OCI-LY3 (cell line): ENCODE data around the gene TMEM169.

Experiments
- H2AFZ ChIP-seq: fragments of 200-600, 300-600 bp; shearing (Covaris generic); 2 replicates; pipeline ENCODE4 v1.6.0; 2014; ENCODE audit warnings: antibody characterized with exemption, low read depth, low read length
- H3K27ac ChIP-seq: fragments of 200-600, 300-600 bp; sonication (generic); 2 replicates; pipeline ENCODE4 v1.5.1; 2014; ENCODE audit warnings: mild to moderate bottlenecking, low read length, moderate library complexity, mixed read lengths
- H3K27me3 ChIP-seq: fragments of 200-600, 300-600 bp; sonication (generic); 2 replicates; pipeline ENCODE4 v1.6.1; 2014; ENCODE audit warnings: low read depth, low read length, mixed read lengths
- H3K36me3 ChIP-seq: fragments of 200-600, 300-600 bp; sonication (generic); replicated peaks from 2 replicates; pipeline ENCODE3; 2014; ENCODE audit warnings: low read depth, low read length, mixed read lengths
- H3K4me1 ChIP-seq: fragments of 300-600, 200-600 bp; sonication (generic); 2 replicates; pipeline ENCODE4 v1.6.1; 2014; ENCODE audit warnings: low read length, mixed read lengths
- H3K4me2 ChIP-seq: fragments of 200-600, 300-600 bp; sonication (generic); 2 replicates; pipeline ENCODE4 v1.6.1; 2014; ENCODE audit warnings: low read length, mixed read lengths
- H3K4me3 ChIP-seq: fragments of 300-600, 200-600 bp; sonication (generic); 2 replicates; pipeline ENCODE4 v1.5.1; 2014; ENCODE audit warnings: antibody characterized with exemption, mild to moderate bottlenecking, low read length, moderate library complexity
- H3K79me2 ChIP-seq: fragments of 300-600, 200-600 bp; shearing (Covaris generic); 2 replicates; pipeline ENCODE4 v1.6.1; 2014; ENCODE audit warnings: mild to moderate bottlenecking, low read length, mixed read lengths
- H3K9ac ChIP-seq: fragments of 300-600, 200-600 bp; shearing (Covaris generic); 2 replicates; pipeline ENCODE4 v1.6.0; 2014; ENCODE audit warnings: mild to moderate bottlenecking, low read length, moderate library complexity
- H3K9me3 ChIP-seq: fragments of 200-600, 300-600 bp; shearing (Covaris generic); 2 replicates; pipeline ENCODE4 v1.6.1; 2014; ENCODE audit warnings: low read length, mixed read lengths; ENCODE audit not compliant: insufficient read depth
- H4K20me1 ChIP-seq: fragments of 200-600, 300-600 bp; sonication (generic); 2 replicates; pipeline ENCODE4 v1.6.1; 2016; ENCODE audit warnings: low read length, mixed read lengths; ENCODE audit not compliant: insufficient read depth
- CTCF ChIP-seq: fragments of 200-600, 300-600 bp; sonication (generic); IDR thresholded peaks from 2 replicates; pipeline ENCODE4 v1.5.1; 2014; ENCODE audit warnings: antibody characterized with exemption, low read length, low read depth
- EZH2phosphoT487 ChIP-seq: fragments of 200-600 bp; shearing (Covaris generic); IDR thresholded peaks from 2 replicates; pipeline ENCODE4 v1.6.1; 2018; ENCODE audit warnings: antibody characterized with exemption, mixed run types, low read depth

TMEM169 gene

DNA sequence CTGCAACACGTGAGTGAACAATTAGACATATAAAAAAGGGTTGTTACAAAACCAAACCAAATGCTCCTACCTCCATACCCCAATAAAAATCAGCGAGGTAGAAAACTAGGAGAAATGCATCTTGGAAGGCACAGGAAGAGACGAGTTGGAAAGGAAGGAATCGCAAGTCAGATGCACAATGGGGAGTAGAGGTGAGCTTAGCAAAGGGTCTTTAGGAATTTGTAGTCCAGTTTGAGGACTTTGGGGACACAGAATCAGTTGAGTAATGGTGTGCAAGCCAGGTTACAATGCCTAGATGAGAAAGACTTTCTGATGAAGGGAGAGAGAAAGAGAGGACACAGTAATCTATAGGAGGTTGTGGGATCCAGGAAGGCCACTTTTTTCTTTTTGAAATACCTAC is 63.1 kb downstream of the TMEM169 start:
- no peak for TF ChIP-seq EZH2phosphoT487
- no peak for TF ChIP-seq CTCF
- Histone ChIP-seq H3K27ac (no peak overlapping the region; the same call in 1 of the 2 replicates), H3K4me2 (no peak overlapping the region), H2AFZ (no peak overlapping the region), H3K4me3 (no peak overlapping the region), H4K20me1 (no peaks in the 10 kb centered on the region), H3K9ac (no peak overlapping the region), H3K79me2 (peaks cover 63% of the 10 kb centered on the region), H3K9me3 (no peaks in the 10 kb centered on the region), H3K36me3 (peaks cover 63% of the 10 kb centered on the region), H3K4me1 (peaks cover 28% of the 10 kb centered on the region), H3K27me3 (no peaks in the 10 kb centered on the region)

DNA sequence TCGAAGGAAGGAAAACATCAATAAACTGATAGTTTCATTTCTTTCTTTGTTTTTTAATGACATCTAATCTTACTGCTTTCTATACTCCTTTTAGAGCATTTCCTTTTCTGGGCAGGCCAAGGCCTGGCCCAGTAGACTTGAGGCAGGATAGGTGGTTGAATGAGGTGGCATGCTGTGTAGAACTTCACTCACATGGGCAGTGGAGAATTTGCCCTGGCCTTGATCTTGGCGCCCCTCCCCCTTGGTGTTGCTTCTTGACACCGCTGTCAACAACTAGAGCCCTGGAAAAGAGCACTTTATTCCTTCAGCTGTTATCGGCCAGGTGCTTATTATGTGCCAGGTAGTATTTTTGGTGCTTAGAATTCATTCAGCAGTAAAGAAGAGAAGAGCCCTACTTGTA is 64.9 kb downstream of the TMEM169 start:
- H3K4me2 ChIP-seq: no peak overlapping the region
- no peak overlapping the region for H3K9ac ChIP-seq
- H3K79me2 ChIP-seq: peaks cover 68% of the 10 kb centered on the region
- H3K27ac ChIP-seq: no peak overlapping the region
- H2AFZ ChIP-seq: no peak overlapping the region
- H3K36me3 ChIP-seq: peaks cover 65% of the 10 kb centered on the region
- no peaks in the 10 kb centered on the region for H4K20me1 ChIP-seq
- H3K27me3 ChIP-seq: no peaks in the 10 kb centered on the region
- TF ChIP-seq CTCF (no peak), EZH2phosphoT487 (no peak)
- peaks cover 19% of the 10 kb centered on the region for H3K4me1 ChIP-seq
- H3K4me3 ChIP-seq: no peak overlapping the region
- no peaks in the 10 kb centered on the region for H3K9me3 ChIP-seq

DNA sequence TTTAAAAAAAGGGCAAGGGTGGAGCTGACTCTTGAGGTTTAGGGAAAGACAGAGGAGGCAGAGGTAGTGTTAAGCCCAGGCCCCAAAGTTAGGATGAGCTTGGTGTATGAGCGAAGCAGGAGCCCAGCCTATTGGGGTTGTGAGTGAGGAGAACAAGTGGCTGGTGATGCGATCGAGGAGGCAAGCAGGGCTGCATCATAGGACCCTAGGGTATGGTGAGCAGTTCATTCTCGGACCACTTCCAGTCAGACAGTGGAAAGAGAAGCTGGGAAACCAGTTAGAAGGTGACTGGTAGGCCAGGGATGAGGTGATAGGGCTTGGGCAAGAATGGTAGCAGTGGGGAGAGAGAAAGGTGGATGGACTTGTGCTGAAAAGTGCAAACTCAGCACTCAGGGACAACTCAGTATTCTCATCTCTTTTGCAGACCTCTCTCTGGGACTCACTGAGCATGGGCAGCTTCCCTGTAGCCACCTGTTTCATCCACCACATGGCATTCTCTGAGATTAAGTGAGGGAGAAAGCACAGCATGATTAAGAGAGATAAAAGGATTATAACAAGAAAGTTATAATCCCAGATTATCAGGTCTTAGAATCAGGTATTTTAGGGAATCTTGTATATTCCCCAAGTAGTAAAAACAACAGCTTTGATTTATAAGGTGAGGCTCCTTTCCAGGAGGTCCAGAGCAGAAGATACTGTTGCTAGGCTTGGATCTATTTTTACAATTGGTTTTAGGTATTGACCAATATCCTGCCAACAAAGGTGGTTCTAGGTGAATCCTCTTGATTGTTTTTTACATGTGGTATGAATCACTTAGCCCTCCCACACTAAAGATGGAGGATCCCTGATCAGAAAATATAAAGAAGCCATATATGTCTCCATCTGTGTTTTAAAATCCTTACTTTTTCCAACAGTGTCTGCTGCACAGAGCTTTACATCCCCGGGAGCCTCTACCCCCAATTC is 65.7 kb downstream of the TMEM169 start:
- TF ChIP-seq EZH2phosphoT487 (no peak), CTCF (no peak)
- H3K4me2 ChIP-seq: no peak overlapping the region
- H3K27ac ChIP-seq: no peak overlapping the region
- H3K27me3 ChIP-seq: no peaks in the 10 kb centered on the region
- H3K9ac ChIP-seq: no peak overlapping the region
- H3K4me1 ChIP-seq: peaks cover 11% of the 10 kb centered on the region
- H3K79me2 ChIP-seq: peaks cover 68% of the 10 kb centered on the region
- no peaks in the 10 kb centered on the region for H4K20me1 ChIP-seq
- H2AFZ ChIP-seq: no peak overlapping the region
- no peaks in the 10 kb centered on the region for H3K9me3 ChIP-seq
- peaks cover 65% of the 10 kb centered on the region for H3K36me3 ChIP-seq
- H3K4me3 ChIP-seq: no peak overlapping the region

- no peaks in the 10 kb centered on the region for H3K27me3 ChIP-seq
- H3K36me3 ChIP-seq: peaks cover 69% of the 10 kb centered on the region
- H3K4me2 ChIP-seq: no peak overlapping the region
- no peak overlapping the region for H3K4me3 ChIP-seq
- no peak overlapping the region for H3K9ac ChIP-seq
- H3K9me3 ChIP-seq: no peaks in the 10 kb centered on the region
- TF ChIP-seq EZH2phosphoT487: no peak
- no peak for TF ChIP-seq CTCF
- H3K79me2 ChIP-seq: peaks cover 61% of the 10 kb centered on the region
- H4K20me1 ChIP-seq: no peaks in the 10 kb centered on the region
- H3K27ac ChIP-seq: no peak overlapping the region
- no peak overlapping the region for H2AFZ ChIP-seq
- H3K4me1 ChIP-seq: no peaks in the 10 kb centered on the region
Measured at GRCh38 chr2:216148983-216149382, 67.3 kb downstream of the TMEM169 start.
